Stimulated activated CD4-positive, alpha-beta T cell treated with anti-CD3 and anti-CD28 coated beads, Interleukin-15, amount 100 ng/mL, for 24 hours (primary cell): ENCODE data around the gene DEF6.
A peak's percentile ranks its signal among the peaks of the same experiment; 100 is the strongest.
"Not testable (repeated sequence)": the region's sequence is repeated elsewhere in the genome, so short reads cannot be mapped to it uniquely, and the experiment has no call there.

Experiments
- DNase-seq: peaks from one replicate; pipeline ENCODE4 v3.0.0-alpha.2; 2020

DEF6 gene

DNA sequence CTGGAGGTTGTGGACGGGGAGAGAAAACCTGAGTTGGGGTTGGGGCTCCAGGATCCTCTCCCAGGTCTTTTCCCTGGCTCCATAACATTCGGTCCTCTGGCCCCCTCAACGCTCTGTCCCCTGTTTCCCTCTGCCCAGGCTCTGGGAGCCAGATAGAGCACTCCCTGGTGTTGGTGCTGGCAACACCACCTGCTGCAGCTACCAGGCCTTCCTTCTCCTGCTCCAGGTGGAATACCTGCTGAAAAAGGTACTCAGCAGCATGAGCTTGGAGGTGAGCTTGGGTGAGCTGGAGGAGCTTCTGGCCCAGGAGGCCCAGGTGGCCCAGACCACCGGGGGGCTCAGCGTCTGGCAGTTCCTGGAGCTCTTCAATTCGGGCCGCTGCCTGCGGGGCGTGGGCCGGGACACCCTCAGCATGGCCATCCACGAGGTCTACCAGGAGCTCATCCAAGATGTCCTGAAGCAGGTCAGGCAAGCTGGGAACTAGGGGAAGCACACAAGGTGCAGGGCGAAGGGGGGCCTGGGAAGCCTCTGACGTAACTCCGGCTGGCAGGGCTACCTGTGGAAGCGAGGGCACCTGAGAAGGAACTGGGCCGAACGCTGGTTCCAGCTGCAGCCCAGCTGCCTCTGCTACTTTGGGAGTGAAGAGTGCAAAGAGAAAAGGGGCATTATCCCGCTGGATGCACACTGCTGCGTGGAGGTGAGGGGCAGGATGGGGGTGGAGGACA, 14.6 kb downstream of the DEF6 start:
- no peak for DNase-seq

DNA sequence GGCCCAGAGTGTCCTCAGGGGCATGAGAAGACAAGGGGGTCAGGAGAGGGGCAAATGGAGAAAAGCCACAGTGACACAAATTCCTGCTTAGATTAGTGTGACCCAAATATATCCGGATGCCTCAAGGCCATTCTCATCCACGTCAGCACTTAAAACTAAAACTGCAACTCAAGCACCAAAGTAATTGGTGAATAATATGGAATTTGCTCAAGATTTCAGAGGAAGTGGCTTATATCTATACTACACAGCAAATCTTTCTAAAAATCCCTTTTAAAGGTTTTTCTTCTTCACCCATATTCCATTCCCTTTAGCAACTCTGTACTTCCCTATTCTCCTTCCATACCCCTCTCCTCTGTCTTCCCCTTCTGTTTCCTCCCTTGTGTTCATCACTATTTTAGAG, 15.2 kb downstream of the DEF6 start:
- no peak for DNase-seq

DNA sequence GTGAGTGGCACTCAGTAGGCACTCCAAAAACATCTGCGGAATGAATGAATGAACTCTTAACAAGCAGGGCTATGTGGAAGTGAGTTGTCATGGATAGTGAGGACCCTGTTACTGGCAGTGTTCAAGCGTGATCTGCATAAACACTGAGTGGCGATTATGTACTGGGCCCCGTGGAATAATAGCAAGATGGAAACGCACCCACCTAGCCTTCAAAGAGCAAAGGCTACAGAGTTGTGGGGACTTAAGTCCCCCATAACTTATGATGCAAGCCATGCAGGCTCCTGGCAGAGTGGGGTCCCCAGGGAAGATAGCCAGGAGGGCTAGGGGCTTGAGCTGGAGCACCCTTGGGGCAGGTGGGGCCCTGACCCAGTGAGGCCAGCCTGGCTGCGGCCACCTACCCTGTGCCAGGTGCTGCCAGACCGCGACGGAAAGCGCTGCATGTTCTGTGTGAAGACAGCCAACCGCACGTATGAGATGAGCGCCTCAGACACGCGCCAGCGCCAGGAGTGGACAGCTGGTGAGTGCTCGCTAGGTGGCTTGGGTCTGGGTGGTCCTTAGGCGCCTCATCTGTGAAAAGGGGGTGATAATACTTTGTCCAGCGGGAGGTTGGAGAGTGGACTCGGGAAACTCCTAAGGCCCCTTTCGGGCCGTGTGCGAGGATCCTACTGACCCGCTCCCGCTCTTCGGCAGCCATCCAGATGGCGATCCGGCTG, 20.0 kb downstream of the DEF6 start:
- DNase-seq: no peak

GRCh38 chr6:35318196-35319171, 20.9 kb downstream of the DEF6 start:
- DNase-seq: no peak

DNA sequence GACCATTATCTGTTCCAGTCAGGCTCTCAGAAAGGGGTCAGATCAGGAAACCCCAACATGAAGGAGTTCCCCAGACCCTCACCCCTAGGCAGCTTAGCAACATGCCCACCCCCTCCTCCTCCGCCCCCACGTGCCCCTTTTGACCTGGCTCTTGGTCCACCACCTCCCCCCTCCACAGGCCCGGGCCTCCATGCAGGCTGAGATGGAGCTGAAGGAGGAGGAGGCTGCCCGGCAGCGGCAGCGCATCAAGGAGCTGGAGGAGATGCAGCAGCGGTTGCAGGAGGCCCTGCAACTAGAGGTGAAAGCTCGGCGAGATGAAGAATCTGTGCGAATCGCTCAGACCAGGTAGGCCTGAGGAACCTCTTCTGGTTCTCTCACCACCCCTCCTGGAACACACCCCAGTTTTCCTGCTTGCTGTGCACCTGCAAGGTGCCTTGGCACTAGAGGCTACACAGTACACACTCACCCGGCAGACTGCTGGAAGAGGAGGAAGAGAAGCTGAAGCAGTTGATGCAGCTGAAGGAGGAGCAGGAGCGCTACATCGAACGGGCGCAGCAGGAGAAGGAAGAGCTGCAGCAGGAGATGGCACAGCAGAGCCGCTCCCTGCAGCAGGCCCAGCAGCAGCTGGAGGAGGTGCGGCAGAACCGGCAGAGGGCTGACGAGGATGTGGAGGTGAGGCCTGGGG, 21.9 kb downstream of the DEF6 start:
- no peak for DNase-seq

DNA sequence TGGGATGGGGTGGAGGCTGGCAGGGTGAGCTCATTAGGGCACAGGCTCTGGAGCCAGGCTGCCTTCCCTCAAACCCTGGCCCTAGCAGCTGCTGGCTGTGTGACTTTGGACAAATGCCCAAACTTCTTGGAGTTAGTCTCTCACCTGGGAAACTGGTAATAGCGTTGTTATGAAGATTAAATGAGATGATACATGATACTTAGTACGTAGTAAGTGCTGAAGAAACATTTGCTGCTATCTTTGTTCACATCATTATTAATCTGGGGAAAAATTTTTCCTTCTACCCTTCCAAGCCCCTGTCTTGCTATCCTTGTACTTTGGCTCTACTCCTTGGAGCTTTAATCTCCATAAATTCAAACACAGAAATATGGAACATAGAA, 22.4 kb downstream of the DEF6 start:
- no peak for DNase-seq

DNA sequence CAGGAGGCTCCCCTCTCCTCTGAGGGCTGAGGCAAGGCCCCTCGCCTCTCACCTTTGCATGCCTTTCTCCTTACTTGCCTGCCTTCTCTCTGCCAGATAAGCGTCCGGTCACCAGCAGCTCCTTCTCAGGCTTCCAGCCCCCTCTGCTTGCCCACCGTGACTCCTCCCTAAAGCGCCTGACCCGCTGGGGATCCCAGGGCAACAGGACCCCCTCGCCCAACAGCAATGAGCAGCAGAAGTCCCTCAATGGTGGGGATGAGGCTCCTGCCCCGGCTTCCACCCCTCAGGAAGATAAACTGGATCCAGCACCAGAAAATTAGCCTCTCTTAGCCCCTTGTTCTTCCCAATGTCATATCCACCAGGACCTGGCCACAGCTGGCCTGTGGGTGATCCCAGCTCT, 23.5 kb downstream of the DEF6 start:
- DNase-seq: no peak

- peak; percentile 80 for DNase-seq
Measured at GRCh38 chr6:35327349-35328027, 29.9 kb downstream of the DEF6 start.

DNA sequence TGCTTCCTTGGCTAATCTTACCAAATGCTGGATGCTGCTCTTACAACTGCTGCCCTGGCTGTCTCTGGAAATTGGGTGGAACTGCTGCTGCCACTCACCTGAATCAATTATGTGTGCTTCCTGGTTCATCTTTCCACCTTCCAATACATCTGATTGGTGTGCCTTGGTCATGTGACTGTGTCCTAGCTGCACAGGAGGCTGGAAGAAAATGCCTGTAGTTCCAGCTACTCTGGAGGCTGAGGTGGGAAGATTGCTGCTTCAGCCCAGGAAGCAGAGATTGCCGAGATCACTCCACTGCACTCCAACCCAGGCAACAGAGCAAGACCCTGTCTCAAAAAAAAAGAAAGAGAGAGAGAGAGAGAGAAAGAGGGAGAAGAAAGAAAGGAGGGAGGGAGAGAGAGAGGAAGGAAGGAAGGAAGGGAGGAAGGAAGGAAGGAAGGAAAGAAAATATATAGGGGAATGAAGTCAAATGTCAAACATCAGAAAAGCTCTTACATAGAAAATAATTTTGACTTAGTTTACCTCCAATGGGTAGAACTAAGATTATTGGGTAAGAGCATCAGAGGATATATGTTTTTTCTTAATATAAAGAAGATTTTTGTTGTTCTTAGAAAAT, 30.6 kb downstream of the DEF6 start:
- DNase-seq: no peak

GRCh38 chr6:35328965-35329364, 31.3 kb downstream of the DEF6 start:
- DNase-seq: not testable (repeated sequence)

DNA sequence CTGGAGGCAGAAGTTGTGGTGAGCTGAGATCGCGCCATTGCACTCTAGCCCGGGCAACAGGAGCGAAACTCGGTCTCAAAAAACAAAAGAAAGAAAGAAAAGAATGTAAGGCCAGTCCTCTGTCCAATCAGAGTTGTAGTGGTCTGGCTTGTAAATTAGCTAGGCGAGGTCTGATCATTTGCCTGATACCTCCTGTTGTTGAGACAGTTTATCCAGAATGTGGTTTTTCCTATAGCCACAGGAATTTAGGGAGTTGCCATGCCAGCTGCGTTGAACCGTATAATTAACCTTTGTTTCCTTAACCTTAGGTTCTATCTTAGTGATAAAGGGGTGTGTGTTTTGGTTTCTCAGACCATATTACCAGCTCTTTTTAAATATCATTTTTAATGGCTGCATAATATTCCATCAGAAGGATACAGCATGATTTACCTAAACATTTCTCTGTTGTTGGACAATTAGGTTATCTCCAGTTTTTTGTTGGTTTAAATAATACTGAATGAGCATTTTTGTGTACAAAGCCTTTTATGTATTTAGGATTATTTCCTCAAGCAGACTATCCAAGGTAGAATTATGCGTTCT, 33.0 kb downstream of the DEF6 start:
- DNase-seq: no peak

GRCh38 chr6:35332074-35332887, 34.7 kb downstream of the DEF6 start:
- peak; percentile 56 for DNase-seq

DNA sequence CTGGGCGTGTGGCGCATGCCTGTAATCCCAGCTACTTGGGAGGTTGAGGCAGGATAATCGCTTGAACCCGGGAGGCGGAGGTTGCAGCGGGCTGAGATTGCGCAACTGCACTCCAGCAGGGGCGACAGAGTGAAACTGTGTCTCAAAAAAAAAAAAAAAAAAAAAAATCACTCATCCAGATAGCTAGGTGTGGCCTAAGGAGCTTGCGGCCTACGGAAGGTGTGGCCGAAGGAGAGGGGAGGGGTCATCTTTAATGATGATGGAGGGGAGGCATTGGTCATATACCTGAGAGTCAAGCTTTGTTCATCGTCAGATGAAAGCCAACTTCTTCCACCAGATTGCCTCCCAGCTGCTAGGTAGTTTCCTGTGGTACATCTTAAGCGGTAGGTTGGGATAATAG, 43.9 kb downstream of the DEF6 start:
- DNase-seq: no peak

DNA sequence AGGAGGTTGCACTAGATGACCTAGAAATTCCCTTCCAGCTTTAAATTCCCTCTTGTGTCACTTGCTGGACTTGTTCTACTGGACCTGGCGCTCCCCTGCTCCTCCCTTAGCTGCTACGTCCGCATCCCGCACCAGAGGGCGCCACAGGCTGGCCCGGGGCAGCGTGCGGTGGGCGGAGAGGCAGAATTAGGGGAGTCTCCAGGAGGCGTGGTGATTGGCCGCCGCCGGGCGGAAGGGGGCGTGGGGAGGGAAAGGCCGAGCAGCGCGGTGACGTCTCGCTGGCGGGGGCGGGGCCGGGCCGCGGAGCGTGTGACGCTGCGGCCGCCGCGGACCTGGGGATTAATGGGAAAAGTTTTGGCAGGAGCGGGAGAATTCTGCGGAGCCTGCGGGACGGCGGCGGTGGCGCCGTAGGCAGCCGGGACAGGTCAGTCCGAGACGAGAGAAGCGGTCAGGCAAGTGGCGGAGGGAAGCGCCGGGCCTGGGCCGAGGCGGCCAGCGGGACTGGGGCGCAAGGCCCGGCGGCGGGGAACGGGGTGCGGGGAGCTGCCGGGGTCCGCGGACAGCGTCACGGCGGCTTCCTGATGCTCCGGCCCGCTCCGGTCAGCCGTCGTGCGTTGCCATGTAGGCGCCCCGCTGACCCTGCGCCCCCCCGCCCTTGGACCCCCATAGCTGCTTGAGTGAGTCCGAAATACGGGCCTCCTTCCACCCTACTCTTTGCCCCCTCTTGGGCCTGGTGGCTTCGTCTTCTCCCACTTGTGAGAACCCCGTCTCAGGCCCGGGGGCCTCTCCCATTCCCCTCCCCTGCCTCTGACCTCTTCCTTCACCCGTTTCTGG, 44.9 kb downstream of the DEF6 start, which contains the start of gene PPARD:
PPARD (plus strand) TSS at position 301 of the 834 bp plus-strand sequence. CDS start 68,530 bp downstream, outside the sequence.
- DNase-seq: peak; percentile 99

GRCh38 chr6:35343092-35343834, 45.6 kb downstream of the DEF6 start:
- no peak for DNase-seq

DNA sequence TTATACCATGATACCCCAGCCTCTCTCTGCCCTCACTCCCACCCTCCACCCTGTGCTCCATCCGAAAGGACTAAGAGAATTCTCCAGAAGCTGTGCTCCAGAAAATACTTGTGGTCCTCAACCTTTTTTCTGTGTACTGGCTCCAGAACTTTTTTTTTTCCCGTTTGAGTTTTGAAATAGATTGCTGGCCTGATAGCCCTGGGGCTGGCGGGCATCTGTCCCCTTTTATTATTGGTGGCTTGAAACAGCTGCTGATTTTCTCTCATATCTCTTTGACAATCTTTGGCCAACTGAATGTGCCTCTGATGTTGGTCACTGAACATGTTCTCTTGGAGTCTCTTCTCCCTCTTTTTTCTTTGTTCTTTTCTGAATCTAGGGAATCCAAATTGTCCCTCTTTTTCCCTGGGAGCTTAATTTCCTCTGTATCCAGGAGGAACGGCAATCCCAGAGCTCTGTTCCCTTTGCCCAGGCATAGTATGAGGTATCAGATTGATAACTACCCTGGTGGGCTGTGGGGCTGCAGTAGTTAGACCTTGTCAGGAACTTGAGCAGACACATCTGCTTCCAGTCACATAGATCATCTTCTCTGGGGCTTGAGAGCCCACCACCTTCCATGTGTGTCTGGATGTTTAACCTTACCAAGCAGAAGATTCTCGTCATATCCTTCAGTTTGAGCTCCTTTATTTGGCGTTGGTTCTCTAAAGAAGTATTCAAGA, 46.4 kb downstream of the DEF6 start:
- DNase-seq: no peak

GRCh38 chr6:35351422-35351821, 53.8 kb downstream of the DEF6 start:
- no peak for DNase-seq

DNA sequence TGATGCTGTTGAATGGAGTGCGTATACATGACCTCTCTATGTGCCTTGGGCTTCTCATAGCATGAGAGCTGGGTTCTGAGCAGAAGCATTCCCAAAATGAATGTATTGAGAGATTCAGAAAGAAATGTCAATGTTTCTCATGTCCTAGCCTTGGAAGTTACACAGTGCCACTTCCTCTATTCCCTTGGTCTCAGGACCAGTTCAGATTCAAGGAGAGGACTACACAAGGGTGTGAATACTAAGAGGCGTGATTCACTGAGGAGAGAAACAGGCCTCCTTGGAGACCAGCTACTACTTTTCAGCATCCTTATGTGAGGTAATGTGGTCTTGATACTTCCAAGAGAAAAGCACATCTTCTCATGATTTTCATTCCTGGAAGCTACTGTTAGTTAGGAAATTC, 55.1 kb downstream of the DEF6 start:
- no peak for DNase-seq
